ENCODE results near the gene XIRP2.

- TF ChIP-seq CTCF (conservative IDR thresholded peaks at IDR 0.05; ENCODE audit: low read depth, low read length): no peak
- TF ChIP-seq RAD21 (IDR thresholded peaks at IDR 0.05; ENCODE audit: low read length): no peak
- TF ChIP-seq CEBPB (IDR thresholded peaks at IDR 0.05; ENCODE audit: low read depth, low read length): peak; percentile 76
- TF ChIP-seq BHLHE40 (IDR thresholded peaks at IDR 0.05; ENCODE audit: low read depth, low read length): no peak
- no peak for TF ChIP-seq POLR2A (IDR thresholded peaks at IDR 0.05; ENCODE audit: low read depth, low read length)
- no peak for TF ChIP-seq MXI1 (IDR thresholded peaks at IDR 0.05; ENCODE audit: borderline replicate concordance, low read depth, low read length)
- TF ChIP-seq, protein P1, sequence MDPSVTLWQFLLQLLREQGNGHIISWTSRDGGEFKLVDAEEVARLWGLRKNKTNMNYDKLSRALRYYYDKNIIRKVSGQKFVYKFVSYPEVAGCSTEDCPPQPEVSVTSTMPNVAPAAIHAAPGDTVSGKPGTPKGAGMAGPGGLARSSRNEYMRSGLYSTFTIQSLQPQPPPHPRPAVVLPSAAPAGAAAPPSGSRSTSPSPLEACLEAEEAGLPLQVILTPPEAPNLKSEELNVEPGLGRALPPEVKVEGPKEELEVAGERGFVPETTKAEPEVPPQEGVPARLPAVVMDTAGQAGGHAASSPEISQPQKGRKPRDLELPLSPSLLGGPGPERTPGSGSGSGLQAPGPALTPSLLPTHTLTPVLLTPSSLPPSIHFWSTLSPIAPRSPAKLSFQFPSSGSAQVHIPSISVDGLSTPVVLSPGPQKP (IDR thresholded peaks at IDR 0.05; ENCODE audit: borderline replicate concordance, low read depth, low read length): no peak
- TF ChIP-seq MAFK (IDR thresholded peaks at IDR 0.05; ENCODE audit: low read depth, low read length): no peak
- TF ChIP-seq RCOR1 (IDR thresholded peaks at IDR 0.05; ENCODE audit: insufficient replicate concordance, low read length): no peak
- TF ChIP-seq FOS (IDR thresholded peaks at IDR 0.05; ENCODE audit: low read depth, low read length): no peak
- TF ChIP-seq, protein P2, sequence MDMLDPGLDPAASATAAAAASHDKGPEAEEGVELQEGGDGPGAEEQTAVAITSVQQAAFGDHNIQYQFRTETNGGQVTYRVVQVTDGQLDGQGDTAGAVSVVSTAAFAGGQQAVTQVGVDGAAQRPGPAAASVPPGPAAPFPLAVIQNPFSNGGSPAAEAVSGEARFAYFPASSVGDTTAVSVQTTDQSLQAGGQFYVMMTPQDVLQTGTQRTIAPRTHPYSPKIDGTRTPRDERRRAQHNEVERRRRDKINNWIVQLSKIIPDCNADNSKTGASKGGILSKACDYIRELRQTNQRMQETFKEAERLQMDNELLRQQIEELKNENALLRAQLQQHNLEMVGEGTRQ (IDR thresholded peaks at IDR 0.05; ENCODE audit: low read depth, low read length): no peak
- TF ChIP-seq SMC3 (IDR thresholded peaks at IDR 0.05; ENCODE audit: low read depth, low read length): no peak
- no peak for TF ChIP-seq MAZ (IDR thresholded peaks at IDR 0.05; ENCODE audit: borderline replicate concordance, low read depth, low read length)
Measured at GRCh38 chr2:166942377-166942776, 54.1 kb downstream of the XIRP2 start.
